Activated T-helper 9 cell treated with anti-CD3 and anti-CD28 coated beads, Interleukin-2, amount 50 U/mL, for 16 hours (primary cell): ENCODE results near the gene ATP8A2.

Source experiments
- DNase-seq: peaks from one replicate; pipeline ENCODE4 v3.0.0-alpha.2; 2020; ENCODE audit warnings: low read depth

Gene ATP8A2

GRCh38 chr13:25684491-25684890 is 312.7 kb downstream of the ATP8A2 start:
- no peak for DNase-seq

- DNase-seq, result no peak
Measured at GRCh38 chr13:25686831-25687470, 315.2 kb downstream of the ATP8A2 start.

GRCh38 chr13:25687471-25688225 is 315.9 kb downstream of the ATP8A2 start:
- no peak for DNase-seq

GRCh38 chr13:25688536-25688935 is 316.8 kb downstream of the ATP8A2 start:
- no peak for DNase-seq

GRCh38 chr13:25689539-25689938 is 317.8 kb downstream of the ATP8A2 start:
- no peak for DNase-seq

DNA sequence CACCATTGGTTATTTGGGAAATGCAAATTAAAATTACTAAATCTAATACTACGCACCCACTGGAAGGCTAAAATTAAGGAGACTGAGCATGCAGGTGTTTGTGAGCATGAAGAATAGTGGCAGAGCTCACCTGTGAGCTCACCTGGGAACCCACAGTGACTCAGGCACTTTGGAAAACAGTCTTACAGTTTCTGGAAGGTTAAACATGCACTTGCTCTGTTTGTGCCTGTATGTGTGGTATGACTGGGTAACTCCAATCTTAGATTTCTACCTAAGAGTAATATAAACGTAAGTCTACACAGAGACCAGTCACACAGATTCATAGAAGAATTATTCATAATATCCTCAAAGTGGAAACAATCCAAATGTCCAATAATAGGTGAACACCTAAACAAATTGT is 318.8 kb downstream of the ATP8A2 start:
- no peak for DNase-seq

DNA sequence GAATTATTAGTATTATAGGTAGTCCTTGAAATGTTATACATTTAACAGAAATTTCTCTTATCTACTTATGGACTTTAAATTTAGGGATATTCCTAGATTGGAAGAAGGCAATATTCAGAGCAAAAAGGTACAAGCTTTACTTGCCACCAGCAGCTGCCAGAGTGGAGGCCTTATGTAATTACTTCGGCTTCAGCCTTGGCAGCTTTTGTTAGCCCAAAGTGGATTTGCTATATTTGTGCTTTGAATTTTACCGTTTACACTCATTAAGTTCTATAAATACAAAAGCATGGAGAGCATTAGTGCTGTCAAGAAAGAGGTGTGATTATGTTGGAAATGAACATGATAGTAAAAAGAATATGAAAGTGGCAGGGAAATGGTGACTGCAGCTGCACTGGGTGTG is 319.9 kb downstream of the ATP8A2 start:
- DNase-seq, result no peak

- no peak for DNase-seq
Measured at GRCh38 chr13:25692099-25692498, 320.3 kb downstream of the ATP8A2 start.

- DNase-seq, result no peak
Measured at GRCh38 chr13:25699056-25699455, 327.3 kb downstream of the ATP8A2 start.

DNA sequence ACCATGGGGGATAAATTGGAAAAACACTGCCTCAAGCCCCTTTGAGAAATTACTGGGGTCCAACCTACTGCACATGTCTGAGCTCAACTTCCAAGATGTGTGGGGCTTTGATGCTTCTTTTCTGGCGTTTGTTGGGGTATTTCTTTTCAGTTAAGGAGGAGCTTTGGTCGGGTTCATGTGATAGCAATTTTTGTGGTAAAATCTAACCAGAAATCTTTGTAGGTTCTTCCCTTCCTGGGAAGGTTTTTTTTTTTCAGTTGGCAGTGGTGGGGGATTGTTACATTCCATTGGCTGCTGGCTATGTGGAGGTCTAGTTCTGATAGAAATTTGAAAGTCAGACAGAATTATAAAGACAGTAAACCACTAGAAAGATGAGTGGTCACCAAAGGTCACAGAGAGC is 327.8 kb downstream of the ATP8A2 start:
- no peak for DNase-seq

GRCh38 chr13:25701304-25701703 is 329.5 kb downstream of the ATP8A2 start:
- no peak for DNase-seq

DNA sequence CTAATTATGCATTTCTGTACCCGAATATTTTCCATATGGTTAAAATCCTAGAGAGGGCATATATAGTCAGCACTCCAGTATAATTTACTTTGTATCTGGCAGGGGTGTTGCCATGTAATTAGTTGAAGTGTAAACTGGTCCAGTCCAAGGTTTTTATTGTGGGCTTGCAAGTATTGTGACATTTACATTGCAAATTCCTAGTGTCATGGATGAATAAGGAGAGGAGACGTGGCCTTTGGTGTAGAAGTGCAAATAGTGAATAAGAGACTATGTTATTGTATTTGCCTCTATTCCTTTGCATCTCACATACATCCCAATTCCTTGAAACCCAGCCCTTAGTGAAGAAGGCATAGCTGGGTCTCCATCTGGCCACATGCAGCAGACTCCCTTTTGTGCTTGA is 330.6 kb downstream of the ATP8A2 start:
- DNase-seq, result no peak

- DNase-seq, result no peak
Measured at GRCh38 chr13:25707726-25708125, 336.0 kb downstream of the ATP8A2 start.

GRCh38 chr13:25708268-25708667 is 336.5 kb downstream of the ATP8A2 start:
- no peak for DNase-seq

- DNase-seq, result no peak
Measured at GRCh38 chr13:25709088-25709487, 337.3 kb downstream of the ATP8A2 start.

GRCh38 chr13:25715760-25716159 is 344.0 kb downstream of the ATP8A2 start:
- no peak for DNase-seq

DNA sequence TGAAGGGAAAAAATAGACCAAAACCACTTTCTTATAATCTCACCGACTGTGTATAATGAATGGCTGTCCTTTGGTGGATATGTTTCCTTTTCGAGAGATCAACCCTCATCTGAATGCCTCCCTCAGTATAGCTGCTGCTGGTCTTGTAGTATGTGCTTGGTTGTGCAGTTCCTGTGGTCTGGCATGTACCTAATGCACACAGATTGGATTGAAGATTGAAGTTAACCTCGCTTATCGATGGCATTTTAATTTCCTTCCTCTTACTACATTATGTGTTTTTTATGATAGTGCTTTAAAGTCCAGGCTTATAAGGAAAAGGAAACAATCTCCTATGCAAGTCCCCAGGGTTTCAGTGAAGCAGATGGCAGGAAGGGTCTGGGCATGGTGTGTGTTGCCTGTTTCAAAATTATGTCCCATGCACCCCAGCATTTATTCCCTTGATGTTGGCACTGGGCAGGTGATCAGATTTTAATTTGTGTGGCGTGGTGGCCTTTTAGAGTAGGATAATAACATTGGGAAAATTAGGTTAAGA is 346.0 kb downstream of the ATP8A2 start:
- DNase-seq, result no peak

DNA sequence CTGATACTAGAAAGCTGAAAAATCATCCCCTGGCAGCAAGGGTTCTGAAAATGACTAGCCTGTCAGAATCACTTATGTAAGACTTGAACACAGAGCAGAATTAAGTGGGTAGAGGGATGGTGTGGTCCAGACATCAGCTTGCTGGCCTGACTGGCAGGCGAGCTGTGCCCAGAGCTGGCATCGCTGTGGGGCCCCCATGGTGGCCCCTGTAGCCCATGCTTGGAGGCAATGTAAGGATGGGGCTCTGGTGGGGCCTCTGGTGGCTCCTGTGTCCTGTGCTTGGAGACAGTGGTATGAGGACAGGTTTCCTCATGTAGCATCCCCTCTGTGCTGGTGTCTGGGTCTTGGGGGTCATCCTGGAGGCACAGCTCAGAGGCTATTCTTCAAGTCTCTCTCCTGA is 347.9 kb downstream of the ATP8A2 start:
- no peak for DNase-seq

GRCh38 chr13:25722893-25723292 is 351.1 kb downstream of the ATP8A2 start:
- DNase-seq, result no peak

- DNase-seq, result no peak
Measured at GRCh38 chr13:25725104-25725503, 353.3 kb downstream of the ATP8A2 start.

DNA sequence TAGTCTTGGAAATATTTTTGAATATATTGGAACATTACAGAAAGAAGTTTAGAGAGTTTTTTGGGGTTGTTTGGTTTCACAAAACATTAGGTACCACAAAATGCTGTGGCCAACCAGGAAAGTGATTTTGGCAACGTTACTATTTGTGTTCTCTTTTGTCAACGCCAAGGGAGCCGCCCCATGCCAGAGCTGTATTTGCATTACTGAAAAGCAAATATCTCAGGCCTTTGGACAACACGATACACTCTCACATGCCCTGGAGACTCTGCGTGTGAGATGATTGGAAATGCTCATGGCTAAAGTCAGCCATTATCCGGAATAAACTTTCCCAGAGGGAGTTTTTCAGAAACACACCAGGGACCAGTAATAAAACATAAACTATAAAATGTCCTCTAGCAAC is 355.5 kb downstream of the ATP8A2 start:
- no peak for DNase-seq

DNA sequence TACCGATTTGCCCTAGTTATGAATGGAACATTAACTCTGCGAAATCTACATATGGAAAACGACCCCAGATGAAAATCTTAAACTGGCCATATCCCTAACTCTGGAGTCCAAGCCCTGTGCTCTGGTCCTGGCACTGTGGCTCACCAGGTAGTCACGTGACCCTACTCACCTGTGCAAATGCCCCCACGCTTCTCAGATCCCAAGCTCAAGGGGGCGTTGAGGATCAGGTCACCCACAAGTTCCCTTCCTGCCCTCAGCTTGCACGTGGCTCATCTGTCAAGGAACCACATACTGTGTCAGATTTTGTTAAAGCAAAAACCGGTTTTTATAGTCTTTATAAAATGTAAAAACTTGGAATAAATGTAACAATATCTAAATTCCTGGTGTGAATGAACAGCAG is 356.0 kb downstream of the ATP8A2 start:
- no peak for DNase-seq

- no peak for DNase-seq
Measured at GRCh38 chr13:25729201-25729600, 357.4 kb downstream of the ATP8A2 start.

- no peak for DNase-seq
Measured at GRCh38 chr13:25731037-25731436, 359.3 kb downstream of the ATP8A2 start.
